GM12892 (cell line): ENCODE data around the gene CCDC74B.
"Not testable (repeated sequence)": the region's sequence is repeated elsewhere in the genome, so short reads cannot be mapped to it uniquely, and the experiment has no call there.

Experiments used
- POLR2A ChIP-seq: IDR thresholded peaks from 2 replicates; pipeline ENCODE4 v1.6.1; 2011; ENCODE audit warnings: low read depth, low read length, control low read depth
- TAF1 ChIP-seq: IDR thresholded peaks from 2 replicates; pipeline ENCODE4 v1.6.1; 2011; ENCODE audit warnings: low read depth, mild to moderate bottlenecking, control low read depth, low read length, borderline replicate concordance

DNA sequence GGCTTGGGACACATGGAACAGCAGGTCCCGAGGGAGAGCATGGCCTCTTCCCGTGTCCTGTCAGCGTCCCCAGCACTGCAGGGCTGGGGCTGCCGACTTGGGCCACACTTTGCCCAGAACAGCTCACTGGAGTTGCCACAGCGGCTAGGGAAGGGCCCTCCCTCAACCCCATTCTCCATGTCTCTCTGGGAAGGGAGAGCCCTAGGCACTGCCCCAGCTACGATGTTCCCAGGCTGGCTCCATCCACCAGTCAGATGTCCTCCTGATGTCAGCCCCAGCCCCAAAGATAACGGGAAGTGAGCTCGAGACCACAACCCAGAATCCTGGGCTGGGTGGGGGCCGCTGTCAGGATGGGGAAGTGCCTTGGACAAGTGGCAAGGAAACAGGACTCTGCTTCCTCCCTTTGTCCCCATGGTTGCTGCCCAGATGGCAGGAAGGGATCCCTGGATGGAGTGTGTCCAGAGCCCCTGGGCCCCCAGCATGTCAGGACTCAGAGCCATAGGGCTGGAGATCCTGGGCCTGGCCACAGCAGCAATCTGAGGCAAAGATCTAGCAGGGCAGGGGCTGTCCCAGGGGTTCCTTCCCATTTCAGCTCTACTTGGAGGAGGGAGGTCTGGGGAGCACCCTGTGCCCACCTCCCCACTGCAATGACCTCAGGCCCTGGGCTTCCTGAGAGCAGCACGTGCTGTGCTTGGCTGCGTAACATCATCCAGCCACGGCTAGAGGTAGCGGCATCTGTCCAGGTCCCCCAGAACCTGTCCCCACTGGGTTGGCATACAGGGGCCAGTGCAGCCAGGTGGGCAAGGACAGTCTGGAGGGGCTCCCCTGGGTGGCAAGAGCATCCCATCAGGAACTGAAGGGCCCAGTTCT, 2.3 kb downstream of the CCDC74B start:
- not testable (repeated sequence) for TF ChIP-seq TAF1, POLR2A
